Measurements from ENCODE around the gene PFKP.

The PFKP gene

GRCh38 chr10:3045471-3046209, 21.7 kb upstream of the PFKP start:
- no peak for TF ChIP-seq SPI1 (IDR thresholded peaks at IDR 0.05; ENCODE audit: low read depth, low read length)
- TF ChIP-seq PAX5 (IDR thresholded peaks at IDR 0.05; ENCODE audit: insufficient read depth, low read length, severe bottlenecking): no peak
- TF ChIP-seq TAF1 (IDR thresholded peaks at IDR 0.05; ENCODE audit: low read depth, low read length): no peak
- no peak for TF ChIP-seq POLR2AphosphoS5 (IDR thresholded peaks at IDR 0.05; ENCODE audit: low read depth, low read length)
- TF ChIP-seq POU2F2 (IDR thresholded peaks at IDR 0.05; ENCODE audit: low read depth, low read length): no peak
- no peak for TF ChIP-seq POLR2A (IDR thresholded peaks at IDR 0.05; ENCODE audit: low read depth, low read length)
- no peak for DNase-seq (ENCODE audit: insufficient read length, low spot score)
- no peak for FAIRE-seq

- TF ChIP-seq POU2F2 (IDR thresholded peaks at IDR 0.05; ENCODE audit: low read depth, low read length) (no peak), PAX5 (IDR thresholded peaks at IDR 0.05; ENCODE audit: insufficient read depth, low read length, severe bottlenecking) (no peak), POLR2A (IDR thresholded peaks at IDR 0.05; ENCODE audit: low read depth, low read length) (no peak), SPI1 (IDR thresholded peaks at IDR 0.05; ENCODE audit: low read depth, low read length) (no peak), TAF1 (IDR thresholded peaks at IDR 0.05; ENCODE audit: low read depth, low read length) (no peak), POLR2AphosphoS5 (IDR thresholded peaks at IDR 0.05; ENCODE audit: low read depth, low read length) (no peak)
- FAIRE-seq: no peak
- no peak for DNase-seq (ENCODE audit: insufficient read length, low spot score)
Observed at GRCh38 chr10:3046210-3046779, 21.1 kb upstream of the PFKP start.

GRCh38 chr10:3046981-3047547, 20.3 kb upstream of the PFKP start:
- no peak for TF ChIP-seq POU2F2 (IDR thresholded peaks at IDR 0.05; ENCODE audit: low read depth, low read length)
- TF ChIP-seq PAX5 (IDR thresholded peaks at IDR 0.05; ENCODE audit: insufficient read depth, low read length, severe bottlenecking): no peak
- TF ChIP-seq POLR2A (IDR thresholded peaks at IDR 0.05; ENCODE audit: low read depth, low read length): no peak
- TF ChIP-seq POLR2AphosphoS5 (IDR thresholded peaks at IDR 0.05; ENCODE audit: low read depth, low read length): no peak
- no peak for TF ChIP-seq TAF1 (IDR thresholded peaks at IDR 0.05; ENCODE audit: low read depth, low read length)
- TF ChIP-seq SPI1 (IDR thresholded peaks at IDR 0.05; ENCODE audit: low read depth, low read length): no peak
- FAIRE-seq (no peak), DNase-seq (ENCODE audit: insufficient read length, low spot score) (no peak)

- FAIRE-seq (no peak), DNase-seq (ENCODE audit: insufficient read length, low spot score) (no peak)
- TF ChIP-seq POLR2AphosphoS5 (IDR thresholded peaks at IDR 0.05; ENCODE audit: low read depth, low read length): no peak
- no peak for TF ChIP-seq TAF1 (IDR thresholded peaks at IDR 0.05; ENCODE audit: low read depth, low read length)
- TF ChIP-seq PAX5 (IDR thresholded peaks at IDR 0.05; ENCODE audit: insufficient read depth, low read length, severe bottlenecking): no peak
- no peak for TF ChIP-seq POLR2A (IDR thresholded peaks at IDR 0.05; ENCODE audit: low read depth, low read length)
- no peak for TF ChIP-seq SPI1 (IDR thresholded peaks at IDR 0.05; ENCODE audit: low read depth, low read length)
- no peak for TF ChIP-seq POU2F2 (IDR thresholded peaks at IDR 0.05; ENCODE audit: low read depth, low read length)
Observed at GRCh38 chr10:3047596-3047995, 19.8 kb upstream of the PFKP start.

- no peak for DNase-seq (ENCODE audit: insufficient read length, low spot score)
- no peak for FAIRE-seq
Observed at GRCh38 chr10:3048119-3049019, 19.0 kb upstream of the PFKP start.

GRCh38 chr10:3051692-3052091, 15.7 kb upstream of the PFKP start:
- no peak for FAIRE-seq
- DNase-seq (ENCODE audit: insufficient read length, low spot score): no peak

More at GRCh38 chr10:3048119-3049019, 19.0 kb upstream of the PFKP start:
- TF ChIP-seq POU2F2 (IDR thresholded peaks at IDR 0.05; ENCODE audit: low read depth, low read length) (no peak), TAF1 (IDR thresholded peaks at IDR 0.05; ENCODE audit: low read depth, low read length) (no peak), POLR2A (IDR thresholded peaks at IDR 0.05; ENCODE audit: low read depth, low read length) (no peak)

GRCh38 chr10:3053155-3053554, 14.2 kb upstream of the PFKP start:
- no peak for DNase-seq (ENCODE audit: insufficient read length, low spot score)
- no peak for FAIRE-seq
- TF ChIP-seq TAF1 (IDR thresholded peaks at IDR 0.05; ENCODE audit: low read depth, low read length) (no peak), PAX5 (IDR thresholded peaks at IDR 0.05; ENCODE audit: insufficient read depth, low read length, severe bottlenecking) (no peak), POLR2AphosphoS5 (IDR thresholded peaks at IDR 0.05; ENCODE audit: low read depth, low read length) (no peak), POLR2A (IDR thresholded peaks at IDR 0.05; ENCODE audit: low read depth, low read length) (no peak), SPI1 (IDR thresholded peaks at IDR 0.05; ENCODE audit: low read depth, low read length) (no peak), POU2F2 (IDR thresholded peaks at IDR 0.05; ENCODE audit: low read depth, low read length) (no peak)

More at GRCh38 chr10:3051692-3052091, 15.7 kb upstream of the PFKP start:
- no peak for TF ChIP-seq POLR2AphosphoS5 (IDR thresholded peaks at IDR 0.05; ENCODE audit: low read depth, low read length)
- TF ChIP-seq TAF1 (IDR thresholded peaks at IDR 0.05; ENCODE audit: low read depth, low read length): no peak

- FAIRE-seq (no peak), DNase-seq (ENCODE audit: insufficient read length, low spot score) (no peak)
- no peak for TF ChIP-seq PAX5 (IDR thresholded peaks at IDR 0.05; ENCODE audit: insufficient read depth, low read length, severe bottlenecking)
- TF ChIP-seq POLR2A (IDR thresholded peaks at IDR 0.05; ENCODE audit: low read depth, low read length): no peak
- no peak for TF ChIP-seq TAF1 (IDR thresholded peaks at IDR 0.05; ENCODE audit: low read depth, low read length)
- TF ChIP-seq SPI1 (IDR thresholded peaks at IDR 0.05; ENCODE audit: low read depth, low read length): no peak
- TF ChIP-seq POLR2AphosphoS5 (IDR thresholded peaks at IDR 0.05; ENCODE audit: low read depth, low read length): no peak
Observed at GRCh38 chr10:3054183-3054850, 13.0 kb upstream of the PFKP start.

GRCh38 chr10:3054851-3055199, 12.5 kb upstream of the PFKP start:
- TF ChIP-seq POU2F2 (IDR thresholded peaks at IDR 0.05; ENCODE audit: low read depth, low read length) (no peak), POLR2AphosphoS5 (IDR thresholded peaks at IDR 0.05; ENCODE audit: low read depth, low read length) (no peak), SPI1 (IDR thresholded peaks at IDR 0.05; ENCODE audit: low read depth, low read length) (no peak), POLR2A (IDR thresholded peaks at IDR 0.05; ENCODE audit: low read depth, low read length) (no peak), TAF1 (IDR thresholded peaks at IDR 0.05; ENCODE audit: low read depth, low read length) (no peak), PAX5 (IDR thresholded peaks at IDR 0.05; ENCODE audit: insufficient read depth, low read length, severe bottlenecking) (no peak)
- FAIRE-seq: no peak
- DNase-seq (ENCODE audit: insufficient read length, low spot score): no peak

Measured in GM12891 (cell line).